ENCODE data around the gene KLHL36.

GRCh38 chr16:84625556-84625955 lies 22.8 kb upstream of the KLHL36 start:
- TF ChIP-seq CTCF (IDR thresholded peaks at IDR 0.05) (no peak), POLR2A (IDR thresholded peaks at IDR 0.05) (no peak)

Measured in lower leg skin (tissue), 3 donors.